HG02970 (cell line): ENCODE measurements around the gene HDAC11.
"Not testable (repeated sequence)": the region's sequence is repeated elsewhere in the genome, so short reads cannot be mapped to it uniquely, and the experiment has no call there.

ENCODE experiments used
- ATAC-seq: cut with Tn5 transposase; IDR thresholded peaks from one replicate; pipeline ENCODE4 v1.9.1; 2021; ENCODE audit warnings: mild to moderate bottlenecking, moderate library complexity, moderate number of reproducible peaks; ENCODE audit not compliant: unreplicated experiment, low FRiP score

Gene HDAC11, protein sequence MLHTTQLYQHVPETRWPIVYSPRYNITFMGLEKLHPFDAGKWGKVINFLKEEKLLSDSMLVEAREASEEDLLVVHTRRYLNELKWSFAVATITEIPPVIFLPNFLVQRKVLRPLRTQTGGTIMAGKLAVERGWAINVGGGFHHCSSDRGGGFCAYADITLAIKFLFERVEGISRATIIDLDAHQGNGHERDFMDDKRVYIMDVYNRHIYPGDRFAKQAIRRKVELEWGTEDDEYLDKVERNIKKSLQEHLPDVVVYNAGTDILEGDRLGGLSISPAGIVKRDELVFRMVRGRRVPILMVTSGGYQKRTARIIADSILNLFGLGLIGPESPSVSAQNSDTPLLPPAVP

DNA sequence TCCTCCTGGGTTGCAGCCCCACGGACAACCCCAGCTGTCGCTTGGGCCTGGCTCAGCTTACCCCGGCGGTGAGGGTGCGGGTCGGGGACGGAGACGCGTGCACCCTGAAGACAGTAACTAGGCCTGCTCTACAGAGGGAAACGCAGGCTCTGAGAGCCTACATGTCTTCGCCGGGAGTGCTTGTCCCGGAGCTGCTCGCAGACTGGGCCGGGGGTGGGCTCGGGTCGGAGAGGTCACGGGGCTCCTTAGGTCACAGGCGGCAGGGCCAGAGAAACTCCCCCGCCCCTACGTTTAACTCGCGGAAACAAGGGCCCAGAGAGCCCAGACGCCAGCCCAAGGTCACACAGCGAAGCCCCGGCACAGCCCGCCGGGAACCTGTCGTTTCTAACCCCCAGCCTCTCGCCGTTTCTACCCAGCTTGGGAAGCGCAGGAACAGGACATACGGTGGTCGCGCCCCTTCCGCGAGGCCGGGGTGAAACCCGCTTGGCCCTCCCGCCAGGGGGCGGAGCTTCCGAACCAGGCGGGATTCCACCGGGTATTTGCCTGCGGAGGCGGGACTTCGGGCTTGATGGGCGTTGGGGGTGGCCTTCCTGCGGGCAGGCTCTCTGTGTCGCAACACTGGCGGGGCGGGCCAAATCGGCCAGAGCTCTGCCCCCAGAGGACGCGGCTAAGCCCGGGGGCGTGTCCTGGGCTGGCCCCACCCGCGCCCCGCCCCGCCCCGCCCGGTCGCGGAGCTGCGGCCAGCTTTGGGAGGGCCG lies at the start of gene HDAC11:
Gene HDAC11 (plus strand): TSS at position 725 of the 758 bp plus-strand sequence. CDS start 42 bp downstream, outside the sequence.
- ATAC-seq: peak; percentile 97

DNA sequence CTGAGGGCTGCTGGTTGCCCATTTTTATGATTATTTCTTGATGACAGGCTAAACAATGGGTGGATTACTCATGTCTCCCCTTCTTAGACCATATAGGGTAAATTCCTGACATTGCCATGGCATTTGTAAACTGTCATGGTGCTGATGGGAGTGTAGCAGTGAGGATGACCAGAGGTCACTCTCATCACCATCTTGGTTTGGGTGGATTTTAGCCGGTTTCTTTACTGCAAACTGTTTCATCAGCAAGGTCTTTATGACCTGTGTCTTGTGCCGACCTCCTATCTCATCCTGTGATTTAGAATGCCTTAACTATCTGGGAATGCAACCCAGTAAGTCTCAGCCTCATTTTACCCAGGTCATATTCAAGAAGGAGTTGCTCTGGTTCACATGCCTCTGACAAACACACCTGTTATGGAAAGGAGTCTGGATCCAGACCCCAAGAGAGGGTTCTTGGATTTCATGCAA lies 49.7 kb upstream of the HDAC11 start:
- ATAC-seq: not testable (repeated sequence)

DNA sequence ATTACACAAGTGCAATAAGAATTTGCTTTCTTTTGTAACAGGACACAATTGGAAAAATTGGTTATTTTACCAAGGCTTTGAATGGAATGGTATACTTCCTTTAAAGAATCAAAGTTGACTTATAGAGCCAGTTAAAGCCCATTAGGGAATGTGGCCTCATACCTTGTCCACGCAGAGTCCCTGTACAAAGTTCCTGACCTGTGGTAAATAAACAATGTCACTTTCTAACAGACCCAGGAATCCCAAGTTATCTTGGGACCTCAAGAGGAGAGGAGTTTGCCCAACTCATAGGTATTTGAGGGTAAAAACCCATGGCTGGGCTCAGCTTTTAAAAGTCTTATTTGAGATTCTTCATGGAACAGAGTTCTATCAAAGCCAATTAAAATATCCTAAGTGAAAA lies 48.0 kb upstream of the HDAC11 start:
- ATAC-seq: no peak

DNA sequence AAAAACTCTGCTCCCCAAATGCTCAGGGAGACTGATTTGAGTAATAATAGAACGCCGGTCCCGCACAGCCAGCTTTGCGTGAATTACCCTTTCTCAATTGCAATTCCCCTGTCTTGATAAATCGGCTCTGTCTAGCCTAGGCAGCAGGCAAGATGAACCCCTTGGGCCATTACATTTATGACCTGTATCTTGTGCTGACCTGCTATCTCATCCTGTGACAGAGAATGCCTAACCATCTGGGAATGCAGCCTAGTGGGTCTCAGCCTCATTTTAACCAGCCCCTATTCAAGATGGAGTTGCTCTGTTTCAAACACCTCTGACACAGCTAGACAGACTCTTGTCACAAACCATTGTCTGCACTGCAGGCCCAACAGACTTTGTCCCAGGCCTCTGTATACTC lies 46.2 kb upstream of the HDAC11 start:
- no peak for ATAC-seq

DNA sequence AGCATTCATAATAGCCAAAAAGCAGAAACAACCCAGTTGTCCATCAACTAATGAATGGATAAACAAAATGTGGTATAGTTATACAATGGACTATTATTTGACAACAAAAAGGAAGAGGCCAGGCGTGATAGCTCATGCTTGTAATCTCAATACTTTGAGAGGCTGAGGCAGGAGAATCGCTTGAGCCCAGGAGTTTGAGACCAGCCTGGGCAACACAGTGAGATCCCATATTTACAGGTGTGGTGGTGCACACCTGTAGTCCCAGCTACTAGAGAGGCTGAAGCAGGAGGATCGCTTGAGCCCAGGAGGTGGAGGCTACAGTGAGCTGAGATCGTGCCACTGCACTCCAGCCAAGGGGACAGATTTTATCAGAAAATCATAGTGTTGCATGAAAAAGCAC lies 43.9 kb upstream of the HDAC11 start:
- ATAC-seq: not testable (repeated sequence)

DNA sequence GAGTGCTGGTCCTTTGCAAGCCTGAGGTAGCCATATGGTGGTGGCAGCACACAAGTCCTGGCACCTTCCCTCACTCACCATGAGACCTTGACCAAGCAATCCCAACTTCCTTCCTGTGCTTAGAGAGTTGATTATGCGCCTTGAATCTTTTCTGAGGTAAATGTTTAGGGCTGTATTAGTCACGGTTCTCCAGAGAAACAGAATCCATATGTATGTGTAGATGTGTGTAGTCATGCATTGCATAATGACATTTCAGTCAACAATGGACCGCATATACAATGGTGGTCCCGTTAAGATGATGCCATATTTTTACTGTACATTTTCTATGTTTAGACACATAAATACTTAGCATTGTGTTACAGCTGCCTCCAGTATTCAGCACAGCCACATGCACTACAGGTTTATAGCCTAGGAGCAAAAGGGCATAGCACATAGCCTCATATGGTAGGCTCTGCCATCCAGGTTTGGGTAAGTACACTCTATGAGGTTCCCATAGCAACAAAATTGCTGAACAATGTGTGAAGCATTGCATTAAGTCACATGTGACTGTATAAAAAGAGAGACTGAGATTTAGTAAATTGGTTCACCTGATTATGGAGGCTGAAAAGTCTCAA lies 39.8 kb upstream of the HDAC11 start:
- ATAC-seq: no peak

DNA sequence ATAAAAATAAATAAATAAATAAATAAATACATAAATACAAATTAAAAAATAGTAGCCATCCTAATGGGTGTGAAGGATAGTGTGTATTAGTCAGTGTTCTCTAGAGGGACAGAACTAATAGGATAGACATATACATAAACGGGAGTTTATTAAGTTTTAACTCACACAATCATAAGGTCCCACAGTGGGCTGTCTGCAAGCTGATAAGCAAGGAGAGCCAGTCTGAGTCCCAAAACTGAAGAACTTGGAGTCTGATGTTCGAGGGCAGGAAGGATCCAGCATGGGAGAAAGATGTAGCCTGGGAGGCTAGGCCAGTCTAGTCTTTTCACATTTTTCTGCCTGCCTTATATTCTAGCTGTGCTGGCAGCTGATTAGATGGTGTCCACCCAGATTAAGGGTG lies 37.2 kb upstream of the HDAC11 start:
- not testable (repeated sequence) for ATAC-seq

DNA sequence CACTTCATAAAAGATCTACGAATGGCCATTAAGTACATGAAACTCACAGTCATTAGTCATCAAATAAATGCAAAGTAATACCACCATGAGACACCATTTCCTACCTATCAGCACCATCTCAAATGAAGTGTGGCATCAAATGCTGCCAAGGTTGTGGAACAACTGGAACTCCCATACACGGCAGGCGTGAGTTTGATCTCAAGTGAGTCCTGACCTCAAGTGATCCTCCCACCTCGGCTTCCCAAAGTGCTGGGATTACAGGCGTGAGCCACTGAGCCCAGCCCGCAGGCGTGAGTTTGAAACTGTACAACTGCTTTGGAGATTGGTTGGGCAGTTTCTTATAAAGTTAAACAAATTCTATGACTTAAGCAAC lies 28.8 kb upstream of the HDAC11 start:
- no peak for ATAC-seq

DNA sequence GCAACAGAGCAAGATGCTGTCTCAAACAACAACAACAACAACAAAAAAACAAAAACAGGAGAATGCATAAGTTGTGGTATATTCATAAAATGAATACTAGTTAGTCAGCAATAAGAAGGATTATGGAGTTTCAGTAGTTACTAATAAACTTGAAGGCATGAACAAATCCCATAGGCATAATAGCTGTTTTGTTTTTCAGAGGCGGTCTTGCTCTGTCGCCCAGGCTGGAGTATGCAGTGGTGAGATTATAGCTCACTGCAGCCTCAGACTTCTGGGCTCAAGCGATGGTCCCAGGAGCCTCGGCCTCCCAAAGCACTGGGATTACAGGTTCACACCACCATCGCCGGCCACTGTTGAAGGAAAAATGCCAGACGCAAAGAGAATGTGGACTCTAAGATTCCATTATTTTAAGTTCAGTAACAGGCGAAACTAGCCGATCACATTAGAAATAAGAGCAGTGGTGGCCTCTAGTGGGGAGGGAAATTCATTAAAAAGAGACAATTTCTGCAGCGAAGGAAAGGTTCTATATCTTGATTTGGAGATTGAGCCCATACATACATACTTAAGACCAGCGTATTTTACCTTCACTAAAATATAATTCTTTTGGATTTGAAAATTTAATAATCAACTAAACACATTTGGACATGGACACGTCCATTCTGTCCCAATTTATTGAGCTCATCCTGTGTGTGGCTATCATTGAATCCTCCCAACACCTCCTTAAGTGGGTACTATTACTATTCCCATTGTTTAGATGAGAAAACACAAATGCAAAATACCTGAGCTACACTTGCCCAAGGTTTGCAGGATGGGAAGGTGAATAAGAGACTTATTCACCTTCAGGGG lies 27.4 kb upstream of the HDAC11 start:
- ATAC-seq: no peak

DNA sequence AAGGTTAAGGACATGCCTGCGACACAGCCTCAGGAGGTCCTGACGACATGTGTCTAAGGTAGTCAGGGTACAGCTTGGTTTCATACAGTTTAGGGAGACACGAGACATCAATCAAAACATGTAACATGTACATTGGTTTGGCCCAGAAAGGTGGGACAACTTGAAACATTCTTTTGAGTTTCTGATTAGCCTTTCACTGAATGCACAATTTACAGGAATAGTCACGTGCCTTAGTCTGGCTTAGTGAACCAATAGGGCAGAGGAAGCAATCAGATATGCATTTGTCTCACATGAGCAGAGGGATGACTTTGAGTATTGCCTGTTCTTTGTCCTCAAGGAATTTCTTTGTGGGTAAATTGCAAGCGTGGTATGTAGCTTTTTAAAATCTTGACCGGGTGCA lies 24.5 kb upstream of the HDAC11 start:
- no peak for ATAC-seq

DNA sequence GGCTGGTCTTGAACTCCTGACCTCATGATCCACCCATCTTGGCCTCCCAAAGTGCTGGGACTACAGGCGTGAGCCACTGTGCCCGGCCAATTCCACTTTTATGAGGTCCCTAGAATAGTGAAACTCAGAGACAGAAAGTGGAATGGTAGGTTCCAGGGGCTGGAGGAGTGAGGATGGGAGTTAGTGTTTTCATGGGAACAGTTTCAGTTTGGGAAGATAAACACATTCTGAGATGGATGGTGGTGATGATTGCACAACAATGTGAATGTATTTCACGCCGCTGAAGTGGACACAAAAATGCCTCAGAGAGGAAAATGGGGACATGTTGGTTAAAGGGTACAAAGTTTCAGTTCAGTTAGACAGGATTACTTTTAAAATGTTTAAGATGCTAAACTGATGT lies 22.5 kb upstream of the HDAC11 start:
- ATAC-seq: no peak

DNA sequence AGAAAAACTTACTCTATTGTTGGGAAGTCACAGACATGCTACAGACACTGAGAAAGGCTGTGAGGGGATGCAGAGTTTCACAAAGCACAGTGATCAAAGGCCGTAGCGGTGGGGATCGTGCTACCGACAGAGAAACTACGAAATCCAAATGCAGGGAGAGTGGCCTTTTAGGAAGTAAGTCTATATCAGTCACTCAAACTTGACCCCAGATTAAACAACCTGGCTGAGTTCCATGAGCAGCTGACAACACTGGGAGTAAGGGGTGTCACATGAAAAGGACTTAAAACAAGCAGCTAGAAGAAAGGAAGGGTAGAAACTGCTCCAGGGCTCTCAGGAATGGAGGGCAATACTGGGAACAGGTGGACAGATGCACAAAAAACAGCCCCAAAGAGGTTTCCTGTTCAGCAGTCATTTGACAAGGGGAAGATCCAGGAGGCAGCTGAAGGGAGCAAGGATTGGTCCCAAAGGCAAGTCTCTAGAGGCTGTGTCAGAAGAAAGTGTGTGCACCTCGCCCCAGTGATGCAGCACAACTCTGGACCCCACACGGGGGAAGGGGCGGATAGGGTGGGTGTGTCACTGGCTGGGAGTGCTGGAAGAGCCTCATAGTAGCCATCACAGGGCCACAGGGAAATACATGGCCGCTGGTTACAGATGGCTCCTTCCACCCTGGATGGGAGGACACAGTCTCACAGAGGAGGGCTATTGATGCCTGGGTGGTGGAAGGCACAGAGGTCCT lies 20.3 kb upstream of the HDAC11 start:
- ATAC-seq: no peak

DNA sequence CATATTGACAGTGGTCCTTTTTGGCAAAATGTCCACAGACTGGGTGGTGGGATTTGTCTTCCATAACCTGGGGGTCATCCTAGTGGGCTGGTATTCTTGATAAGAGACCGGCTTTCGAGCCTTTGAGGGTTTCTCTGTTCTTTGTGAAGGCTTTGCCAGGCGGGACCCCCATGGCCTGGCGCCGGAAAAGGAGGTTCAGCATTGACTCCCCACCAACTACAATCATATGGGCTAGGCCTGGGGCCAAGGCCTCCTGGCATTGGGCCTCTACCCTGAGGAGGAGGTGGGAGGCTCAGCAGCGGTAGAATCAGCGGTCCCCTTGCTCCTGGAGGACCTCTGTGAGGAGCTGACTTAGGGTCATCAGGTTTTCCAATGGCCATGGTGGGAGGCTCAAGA lies 19.8 kb upstream of the HDAC11 start:
- ATAC-seq: no peak

DNA sequence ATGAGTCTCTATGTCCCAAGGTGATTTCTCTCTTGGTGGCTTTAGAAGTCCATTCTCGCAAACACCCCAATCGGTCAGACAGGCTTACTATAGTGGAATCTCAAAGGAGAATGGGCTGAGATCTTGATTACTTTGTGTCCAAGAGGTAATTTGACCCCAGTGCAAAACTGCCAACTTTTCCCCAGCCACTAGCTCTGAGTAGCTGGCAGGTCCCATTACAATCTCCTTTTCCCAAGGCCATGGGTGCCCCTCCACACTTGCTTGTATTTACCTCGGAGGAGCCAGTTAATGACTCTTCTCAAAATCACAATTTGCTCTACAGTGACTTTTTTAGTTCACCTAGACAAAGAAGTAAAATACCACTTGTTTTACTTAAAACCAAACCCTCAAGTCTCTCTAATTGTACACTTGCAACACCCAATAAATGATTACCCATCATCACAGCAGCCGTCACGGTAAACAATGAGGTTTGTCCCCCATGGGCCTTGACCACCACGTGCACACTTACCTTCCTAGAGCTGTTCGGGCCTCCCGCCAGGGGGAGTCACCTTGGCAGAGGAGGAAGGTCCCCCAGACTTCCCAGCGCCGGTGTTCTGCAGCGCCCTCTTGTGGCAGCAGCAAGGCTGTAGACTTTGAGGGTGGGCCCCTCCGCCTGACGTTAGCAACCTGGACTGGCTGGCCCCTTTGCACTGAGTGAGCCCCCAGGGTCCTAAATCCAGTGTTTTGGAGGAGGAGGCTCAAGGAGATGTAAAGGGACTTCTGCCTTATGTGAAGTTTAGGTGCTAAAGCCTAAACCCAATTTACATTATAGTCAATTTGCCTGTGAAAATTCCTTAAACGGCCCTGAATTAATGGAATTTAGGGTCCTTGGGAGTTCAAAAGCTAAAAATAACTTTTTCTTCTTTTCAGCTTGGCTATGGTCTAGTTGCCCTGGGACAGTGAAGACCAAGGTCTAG lies 18.7 kb upstream of the HDAC11 start:
- no peak for ATAC-seq

DNA sequence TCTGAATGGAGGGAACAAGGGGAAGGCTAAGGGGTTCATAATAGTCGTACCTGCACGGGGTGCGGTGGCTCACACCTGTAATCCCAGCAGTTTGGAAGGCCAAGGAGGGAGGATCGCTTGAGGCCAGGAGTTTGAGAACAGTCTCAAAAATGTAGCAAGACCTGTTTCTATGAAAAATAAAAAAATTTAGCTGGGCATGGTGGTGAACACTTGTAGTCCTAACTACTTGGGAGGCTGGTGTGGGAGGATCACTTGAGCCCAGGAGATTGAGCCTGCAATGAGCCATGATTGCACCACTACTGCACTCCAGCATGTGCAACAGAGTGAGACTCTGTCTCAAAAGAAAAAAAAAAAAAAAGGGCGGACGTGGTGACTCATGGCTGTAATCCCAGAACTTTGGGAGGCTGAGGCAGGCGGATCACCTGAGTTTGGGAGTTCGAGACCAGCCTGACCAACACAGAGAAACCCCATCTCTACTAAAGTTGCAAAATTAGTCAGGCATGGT lies 17.9 kb upstream of the HDAC11 start:
- ATAC-seq: no peak

DNA sequence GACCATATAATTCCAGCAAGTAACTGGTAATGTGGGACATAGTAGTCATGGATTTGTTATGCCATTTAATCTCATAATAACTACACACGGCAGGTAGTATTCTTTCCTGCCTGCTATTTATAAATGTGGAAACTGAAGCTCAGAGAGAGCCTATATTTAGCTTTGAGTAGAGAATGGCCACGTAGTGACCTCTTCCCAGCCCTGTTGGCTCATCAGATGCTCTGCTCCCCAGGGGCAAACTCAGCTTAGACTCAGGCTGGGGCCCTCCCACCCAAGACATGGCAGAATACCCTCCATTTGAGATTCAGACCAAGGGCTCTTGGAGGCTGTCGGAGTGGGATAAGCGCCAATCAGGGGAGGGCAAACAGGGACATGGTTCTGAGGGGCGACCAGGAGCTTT lies 17.3 kb upstream of the HDAC11 start:
- no peak for ATAC-seq

DNA sequence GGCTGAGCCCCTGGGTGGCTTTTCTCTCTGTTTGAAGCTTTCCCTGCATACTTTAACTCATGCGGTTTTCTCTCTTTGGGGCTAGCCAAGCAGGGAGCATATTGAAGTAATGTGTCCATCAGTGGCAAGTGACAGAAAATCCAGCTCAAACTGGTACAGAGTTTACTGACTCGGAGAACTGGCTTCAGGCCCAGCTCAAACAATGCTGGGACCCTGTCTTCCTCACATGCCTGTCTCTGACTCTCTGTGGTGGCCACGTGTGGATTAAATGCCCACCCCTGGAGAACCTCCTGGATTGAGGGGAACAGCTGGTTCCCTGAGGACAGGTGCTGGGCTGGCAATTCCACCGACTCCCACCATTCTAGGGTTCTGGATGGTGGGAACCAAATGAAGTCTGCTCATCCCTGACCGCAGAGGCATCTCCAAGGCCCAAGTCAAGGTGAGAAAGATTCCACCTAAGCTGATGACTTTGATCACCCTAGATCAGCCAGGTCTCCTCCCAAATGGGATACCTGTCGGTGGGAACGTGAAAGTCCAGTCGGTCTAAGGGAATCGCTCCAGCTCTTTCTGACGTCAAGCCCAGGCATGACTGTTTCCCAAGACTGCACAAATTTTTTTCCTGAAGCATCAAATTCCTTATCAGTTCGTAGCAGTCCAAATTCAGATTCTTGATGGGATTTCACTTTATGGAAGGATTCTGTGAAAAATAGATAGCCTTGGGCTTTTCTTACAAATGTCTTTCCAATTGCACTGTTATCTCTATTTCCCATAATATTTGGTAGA lies 16.3 kb upstream of the HDAC11 start:
- ATAC-seq: no peak
